Muscle of back (tissue), 13 donors: Measurements from ENCODE around the gene LRRC25. TPM values are rescaled to one million over a fixed set of nuclear protein-coding genes. Genes with fewer than 3 reads are reported as not detected.

Source experiments
- DNase-seq, 3 donors: peaks; one replicate each; pipeline versions ENCODE4 v3.0.0 to v3.0.0-alpha.2; 2013
- long read RNA-seq, 9 donors: transcript quantifications; one replicate each; lab custom pipeline, GENCODE V29; 2026
- polyA plus RNA-seq, 10 donors: library from polyadenylated mRNA; unstranded; fragments of 120-200 nt; gene quantifications; one replicate each; pipeline ENCODE4 v1.2.1, GENCODE V29; 2013; ENCODE audit not compliant: insufficient read length in 10 of 10

Gene LRRC25
- 1 to 10 TPM; 1.0 to 2.5 (median 1.5) TPM for polyA plus RNA-seq
- long read RNA-seq, donor 1, partial matches to known transcripts: 0 of 1 reads
- long read RNA-seq, donor 1, other reads (novel, unspliced or antisense): 0 of 1 reads
- long read RNA-seq, donor 2: 0 reads
- long read RNA-seq, donor 3: 0 reads
- long read RNA-seq, donor 4, partial matches to known transcripts: 0 of 1 reads
- long read RNA-seq, donor 4, other reads (novel, unspliced or antisense): 0 of 1 reads
- long read RNA-seq, donor 5: 0 reads
- long read RNA-seq, donor 6, partial matches to known transcripts: 0 of 2 reads
- long read RNA-seq, donor 6, other reads (novel, unspliced or antisense): 0 of 2 reads
- long read RNA-seq, donor 7, partial matches to known transcripts: 0 of 1 reads
- long read RNA-seq, donor 7, other reads (novel, unspliced or antisense): 0 of 1 reads
- long read RNA-seq, donor 8: 0 reads
- long read RNA-seq, donor 9: 0 reads

GRCh38 chr19:18397242-18398202, at the start of gene LRRC25:
TSS of gene LRRC25 (minus strand) at chr19:18397622. CDS start at chr19:18396963, 659 bp downstream.
- peak in 1 of 3 donors; percentile 69 for DNase-seq

- no peak for DNase-seq
Observed at GRCh38 chr19:18446811-18447359, 49.5 kb upstream of the LRRC25 start.

GRCh38 chr19:18446145-18446810, 48.9 kb upstream of the LRRC25 start:
- no peak for DNase-seq

GRCh38 chr19:18445262-18445948, 48.0 kb upstream of the LRRC25 start:
- DNase-seq: no peak

- DNase-seq: no peak
Observed at GRCh38 chr19:18444513-18444912, 47.1 kb upstream of the LRRC25 start.

GRCh38 chr19:18443831-18444230, 46.4 kb upstream of the LRRC25 start:
- DNase-seq: peak in 2 of 3 donors; percentile 55 to 65

GRCh38 chr19:18443406-18443805, 46.0 kb upstream of the LRRC25 start:
- no peak for DNase-seq

- no peak for DNase-seq
Observed at GRCh38 chr19:18442941-18443340, 45.5 kb upstream of the LRRC25 start.

- no peak for DNase-seq
Observed at GRCh38 chr19:18441804-18442788, 44.7 kb upstream of the LRRC25 start.

- DNase-seq: no peak
Observed at GRCh38 chr19:18440936-18441803, 43.7 kb upstream of the LRRC25 start.

- no peak for DNase-seq
Observed at GRCh38 chr19:18440415-18440877, 43.0 kb upstream of the LRRC25 start.

- no peak for DNase-seq
Observed at GRCh38 chr19:18439910-18440237, 42.5 kb upstream of the LRRC25 start.

GRCh38 chr19:18439025-18439909, 41.8 kb upstream of the LRRC25 start:
- DNase-seq: no peak

GRCh38 chr19:18438331-18439024, 41.1 kb upstream of the LRRC25 start:
- DNase-seq: peak in 1 of 3 donors; percentile 70

- DNase-seq: peak in 2 of 3 donors; percentile 54 to 84
Observed at GRCh38 chr19:18437491-18438330, 40.3 kb upstream of the LRRC25 start, which contains the start of gene ISYNA1. TSS of gene ISYNA1 (minus strand) at chr19:18438133. CDS start at chr19:18437979, 154 bp downstream.
